HPDE6-E6E7 (cell line): ENCODE data around the gene CXCL6.

Experiments
- DNase-seq: peaks from one replicate; pipeline ENCODE4 v3.0.0; 2011; ENCODE audit warnings: missing footprints; ENCODE audit errors: extremely low spot score

The CXCL6 gene

GRCh38 chr4:73842696-73843095 is 6.2 kb downstream of the CXCL6 start:
- no peak for DNase-seq

- DNase-seq = no peak
Observed at GRCh38 chr4:73843369-73843768, 6.9 kb downstream of the CXCL6 start.

- DNase-seq = peak; percentile 45
Observed at GRCh38 chr4:73844345-73844744, 7.9 kb downstream of the CXCL6 start.

- DNase-seq = no peak
Observed at GRCh38 chr4:73844806-73845205, 8.3 kb downstream of the CXCL6 start.

- no peak for DNase-seq
Observed at GRCh38 chr4:73847526-73848182, 11.2 kb downstream of the CXCL6 start.

GRCh38 chr4:73848183-73848777 is 11.8 kb downstream of the CXCL6 start:
- no peak for DNase-seq

- DNase-seq = no peak
Observed at GRCh38 chr4:73850261-73850970, 13.9 kb downstream of the CXCL6 start.

- DNase-seq = no peak
Observed at GRCh38 chr4:73851293-73851692, 14.8 kb downstream of the CXCL6 start.

- no peak for DNase-seq
Observed at GRCh38 chr4:73852771-73853170, 16.3 kb downstream of the CXCL6 start.

GRCh38 chr4:73853246-73853704 is 16.8 kb downstream of the CXCL6 start, which contains the start of gene PF4V1:
TSS of gene PF4V1 (plus strand) at chr4:73853296. CDS start at chr4:73853363, 67 bp downstream.
- DNase-seq = no peak

GRCh38 chr4:73853718-73854473 is 17.4 kb downstream of the CXCL6 start:
- DNase-seq = no peak

- DNase-seq = no peak
Observed at GRCh38 chr4:73855406-73855805, 18.9 kb downstream of the CXCL6 start.

GRCh38 chr4:73856518-73856917 is 20.0 kb downstream of the CXCL6 start:
- no peak for DNase-seq

GRCh38 chr4:73859614-73860088 is 23.2 kb downstream of the CXCL6 start:
- no peak for DNase-seq

GRCh38 chr4:73860181-73860580 is 23.7 kb downstream of the CXCL6 start:
- no peak for DNase-seq

- no peak for DNase-seq
Observed at GRCh38 chr4:73860917-73861316, 24.4 kb downstream of the CXCL6 start.

GRCh38 chr4:73862322-73862721 is 25.8 kb downstream of the CXCL6 start:
- no peak for DNase-seq

GRCh38 chr4:73864365-73864764 is 27.9 kb downstream of the CXCL6 start:
- DNase-seq = peak; percentile 39

GRCh38 chr4:73864961-73865360 is 28.5 kb downstream of the CXCL6 start:
- no peak for DNase-seq

GRCh38 chr4:73865431-73866096 is 29.1 kb downstream of the CXCL6 start:
- DNase-seq = no peak

- no peak for DNase-seq
Observed at GRCh38 chr4:73866246-73866645, 29.8 kb downstream of the CXCL6 start.
